Gastrocnemius medialis (tissue), 4 donors: ENCODE results near the gene UNK. TPM values are rescaled to one million over a fixed set of nuclear protein-coding genes. Genes with fewer than 3 reads are reported as not detected.
A peak's percentile ranks its signal among the peaks of the same experiment; 100 is the strongest.

ENCODE experiments used
- ATAC-seq, 2 donors: fragments of 150-250 bp; one replicate each; pipeline ENCODE4 v1.9.1; 2016
- DNase-seq, 2 donors: peaks; one replicate each; pipeline ENCODE4 v3.0.0-alpha.2; 2019
- H3K27ac ChIP-seq, 4 donors: fragments of 200-600 bp; sonication (generic); 1 replicate in 1 of 4; 2 replicates in 3 of 4; pipeline ENCODE4 v1.5.1; 2016 to 2018; ENCODE audit warnings: mild to moderate bottlenecking in 2 of 4, moderate library complexity in 1 of 4
- H3K27me3 ChIP-seq, 3 donors: fragments of 200-600 bp; sonication (generic) in 2 of 3; 1 replicate in 1 of 3; 2 replicates in 2 of 3; pipeline versions ENCODE4 v1.5.1 to v1.6.0; 2016 to 2019; ENCODE audit warnings: mild to moderate bottlenecking in 1 of 3, moderate library complexity in 1 of 3
- H3K36me3 ChIP-seq, 2 donors: fragments of 200-600 bp; sonication (generic) in 1 of 2; one replicate each; pipeline ENCODE4 v1.5.1; 2017 to 2018
- H3K4me1 ChIP-seq, 2 donors: fragments of 200-600 bp; sonication (generic) in 1 of 2; one replicate each; pipeline ENCODE4 v1.5.1; 2016 to 2017; ENCODE audit warnings: mild to moderate bottlenecking in 2 of 2
- H3K4me3 ChIP-seq, 4 donors: fragments of 200-600 bp; sonication (generic) in 3 of 4; 1 replicate in 1 of 4; 2 replicates in 3 of 4; pipeline ENCODE4 v1.5.1; 2016 to 2019; ENCODE audit warnings: mild to moderate bottlenecking in 2 of 4
- H3K9me3 ChIP-seq, 3 donors: fragments of 200-600 bp; sonication (generic) in 2 of 3; 1 replicate in 1 of 3; 2 replicates in 2 of 3; pipeline ENCODE4 v1.5.1; 2016 to 2019
- CTCF ChIP-seq, 5 experiments: fragments of 450-650 bp in 3 of 5; fragments of 200-600 bp in 2 of 5; sonication (generic) in 2 of 5; IDR thresholded peaks in 4 of 5; conservative IDR thresholded peaks in 1 of 5; 1 replicate in 4 of 5; 2 replicates in 1 of 5; pipeline ENCODE4 v1.5.1; 2016 to 2019; ENCODE audit warnings: antibody characterized with exemption in 5 of 5, mild to moderate bottlenecking in 3 of 5, moderate library complexity in 3 of 5
- POLR2A ChIP-seq, 2 donors: fragments of 450-650 bp; IDR thresholded peaks; one replicate each; pipeline ENCODE4 v1.6.1; 2017; ENCODE audit warnings: antibody characterized with exemption in 2 of 2, mild to moderate bottlenecking in 2 of 2, moderate library complexity in 2 of 2
- in situ Hi-C, 4 donors: fragments of 200-750 bp; cut with MboI; loops; one replicate each; pipeline versions ENCODE4 v1.15.0 to v1.8.0; 2017; ENCODE audit warnings: low sequenced_read_pairs in 4 of 4
- intact Hi-C: fragments of 100-400 bp; cut with DNase I; formaldehyde crosslinking; loops from one replicate; pipeline ENCODE4 v1.15.1; 2023; ENCODE audit warnings: low total_unique reads
- total RNA-seq, 4 donors: library from RNA; depleted of rRNA; stranded (reverse); fragments of >200 nt; gene quantifications; one replicate each; pipeline versions ENCODE4 v1.1.0 to v1.2.3, GENCODE V29; 2016

UNK gene
- total RNA-seq, 4 donors from 2014 or later, result 10.4 to 19.2 (median 13.1) TPM

GRCh38 chr17:75783803-75784472 lies 668 bp upstream of the UNK start:
- peaks cover 41 to 47% of the 10 kb centered on the region in 2 donors for H3K4me1 ChIP-seq
- peak overlapping the region; percentile 51 to 87 (median 86) for H3K4me3 ChIP-seq
- peak in 1 of 2 donors; percentile 66 for DNase-seq
- intact Hi-C loops, result loop anchor here (2.0 to 10.0 kb wide), 6 partner anchors 61 to 941 kb away; partner anchors contain the start of genes ACOX1, JMJD6, METTL23 and TEN1
- in situ Hi-C loops, result no loop called here
- H3K36me3 ChIP-seq, result peaks cover 0 to under 1% of the 10 kb centered on the region in 2 donors
- ATAC-seq, result peak; percentile 1 to 6
- no peaks in the 10 kb centered on the region for H3K27me3 ChIP-seq
- no peak for TF ChIP-seq POLR2A (IDR thresholded peaks at IDR 0.05)
- no peak for TF ChIP-seq CTCF (IDR thresholded peaks at IDR 0.05 in 4 of 5, conservative IDR thresholded peaks at IDR 0.05 in 1 of 5)
- peak overlapping the region; percentile 98 to 100 (median 100) for H3K27ac ChIP-seq
- no peaks in the 10 kb centered on the region for H3K9me3 ChIP-seq

- no peaks in the 10 kb centered on the region for H3K36me3 ChIP-seq
- in situ Hi-C loops (no loop called here), intact Hi-C loops (loop anchor here (1.0 to 10.0 kb wide), 6 partner anchors 24 to 940 kb away; partner anchors contain the start of genes ACOX1, JMJD6, METTL23 and TEN1)
- no peaks in the 10 kb centered on the region for H3K9me3 ChIP-seq
- peak; percentile 76 to 78 for ATAC-seq
- peak overlapping the region; percentile 74 to 87 (median 86) for H3K4me3 ChIP-seq
- peak; percentile 81 to 87 for TF ChIP-seq POLR2A (IDR thresholded peaks at IDR 0.05)
- no peak for TF ChIP-seq CTCF (IDR thresholded peaks at IDR 0.05 in 4 of 5, conservative IDR thresholded peaks at IDR 0.05 in 1 of 5)
- peaks cover 37 to 47% of the 10 kb centered on the region in 2 donors for H3K4me1 ChIP-seq
- H3K27ac ChIP-seq, result peak overlapping the region; percentile 98 to 100 (median 100)
- no peaks in the 10 kb centered on the region for H3K27me3 ChIP-seq
- DNase-seq, result peak; percentile 75 to 88
These were observed 647 bp downstream of the UNK start for GRCh38 chr17:75785016-75785890.

GRCh38 chr17:75791254-75791653 lies 6.6 kb downstream of the UNK start:
- peaks cover 15 to 27% of the 10 kb centered on the region in 2 donors for H3K4me1 ChIP-seq
- DNase-seq, result no peak
- intact Hi-C loops (loop anchor here (5.0 kb wide), 1 partner anchor 36 kb away; no protein-coding TSS in a partner anchor), in situ Hi-C loops (no loop called here)
- peaks cover 0 to 9% of the 10 kb centered on the region in 2 donors for H3K36me3 ChIP-seq
- no peaks in the 10 kb centered on the region for H3K27me3 ChIP-seq
- no peak for TF ChIP-seq CTCF (IDR thresholded peaks at IDR 0.05 in 4 of 5, conservative IDR thresholded peaks at IDR 0.05 in 1 of 5)
- no peak overlapping the region for H3K4me3 ChIP-seq
- ATAC-seq, result no peak
- no peaks in the 10 kb centered on the region for H3K9me3 ChIP-seq
- no peak overlapping the region for H3K27ac ChIP-seq

GRCh38 chr17:75793460-75793859 lies 8.9 kb downstream of the UNK start:
- Histone ChIP-seq H3K4me3 (no peak overlapping the region), H3K36me3 (peaks cover 0 to 20% of the 10 kb centered on the region in 2 donors), H3K27me3 (no peaks in the 10 kb centered on the region), H3K27ac (no peak overlapping the region), H3K4me1 (peaks cover 0 to 5% of the 10 kb centered on the region in 2 donors), H3K9me3 (no peaks in the 10 kb centered on the region)
- ATAC-seq (no peak), DNase-seq (no peak)
- intact Hi-C loops, result loop anchor here (5.0 kb wide), 1 partner anchor 34 kb away; no protein-coding TSS in a partner anchor
- in situ Hi-C loops, result no loop called here
- TF ChIP-seq POLR2A (IDR thresholded peaks at IDR 0.05) (peak in 1 of 2 donors; percentile 7), CTCF (IDR thresholded peaks at IDR 0.05 in 4 of 5, conservative IDR thresholded peaks at IDR 0.05 in 1 of 5) (no peak)
